Stimulated activated naive CD4-positive, alpha-beta T cell treated with Interleukin-2 at 50 U/mL for 16 hours (primary cell): ENCODE data around the gene ACSM5.
"Not testable (repeated sequence)": the region's sequence is repeated elsewhere in the genome, so short reads cannot be mapped to it uniquely, and the experiment has no call there.

Experiments used
- DNase-seq: peaks from one replicate; lab custom pipeline; 2025; lab: John Stamatoyannopoulos, UW

The ACSM5 gene

GRCh38 chr16:20451364-20451763 is 42.0 kb downstream of the ACSM5 start, which contains the start of gene ACSM2A:
TSS of gene ACSM2A (plus strand) at chr16:20451521. CDS start at chr16:20460115, 8,594 bp downstream.
- DNase-seq: not testable (repeated sequence)

DNA sequence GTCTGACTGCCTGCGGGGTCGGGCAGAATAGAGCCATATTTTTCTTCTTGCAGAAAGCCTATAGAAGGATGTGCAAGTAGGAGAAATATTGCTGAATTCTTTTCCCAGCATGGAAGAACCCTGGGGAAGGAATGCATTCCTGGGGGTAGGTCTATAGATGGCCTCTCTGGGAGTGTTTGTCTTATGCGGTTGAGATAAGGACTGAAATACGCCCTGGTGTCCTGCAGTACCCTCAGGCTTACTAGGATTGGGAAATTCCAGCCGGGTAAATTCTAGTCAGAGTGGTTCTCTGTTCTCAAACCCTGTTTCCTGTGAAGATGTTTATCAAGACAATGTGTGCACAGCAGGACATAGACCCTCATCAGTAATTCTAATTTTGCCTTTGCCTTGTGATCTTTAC is 44.3 kb downstream of the ACSM5 start:
- not testable (repeated sequence) for DNase-seq

GRCh38 chr16:20459227-20459626 is 49.9 kb downstream of the ACSM5 start:
- DNase-seq: not testable (repeated sequence)

DNA sequence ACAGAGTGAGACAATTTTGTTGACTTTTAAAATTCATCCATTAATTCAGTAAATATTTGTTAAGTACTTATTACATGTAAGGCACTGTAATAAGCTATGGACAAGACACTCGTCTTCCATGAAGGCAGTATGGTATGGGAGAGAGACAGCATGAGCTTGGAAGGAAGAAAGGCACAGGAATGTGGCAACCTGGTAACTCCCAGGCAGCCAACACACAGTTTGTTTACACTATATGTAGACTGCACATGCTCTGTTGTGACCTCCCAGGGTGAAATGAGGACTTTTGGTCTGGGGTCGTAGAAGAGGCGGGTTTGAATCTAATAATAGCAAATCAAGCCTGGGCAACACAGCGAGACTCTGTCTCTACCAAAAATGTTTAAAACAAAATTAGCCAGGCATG is 51.0 kb downstream of the ACSM5 start:
- DNase-seq: not testable (repeated sequence)

GRCh38 chr16:20468954-20469353 is 59.6 kb downstream of the ACSM5 start:
- not testable (repeated sequence) for DNase-seq

- DNase-seq: not testable (repeated sequence)
Measured at GRCh38 chr16:20469930-20470329, 60.6 kb downstream of the ACSM5 start.

DNA sequence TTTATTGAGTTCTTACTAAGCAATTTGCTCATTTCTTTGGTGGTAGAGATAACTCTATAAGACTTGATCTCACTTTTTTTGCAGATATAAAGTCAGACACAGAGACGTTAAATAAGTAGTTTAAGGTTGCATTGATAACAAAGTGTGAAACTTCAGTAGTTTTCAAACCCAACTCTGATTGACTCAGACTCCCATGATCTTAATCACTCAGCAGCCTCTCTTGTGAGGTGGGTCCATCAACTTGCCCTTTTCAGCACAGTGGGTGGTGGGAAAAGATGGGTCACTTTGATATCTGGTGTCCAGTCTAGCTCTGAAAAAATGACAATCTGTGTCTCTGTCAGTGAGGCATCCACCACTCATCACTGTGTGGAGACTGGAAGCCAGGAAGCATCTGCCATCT is 61.4 kb downstream of the ACSM5 start:
- DNase-seq: not testable (repeated sequence)

- DNase-seq: not testable (repeated sequence)
Measured at GRCh38 chr16:20477188-20477744, 67.9 kb downstream of the ACSM5 start.

DNA sequence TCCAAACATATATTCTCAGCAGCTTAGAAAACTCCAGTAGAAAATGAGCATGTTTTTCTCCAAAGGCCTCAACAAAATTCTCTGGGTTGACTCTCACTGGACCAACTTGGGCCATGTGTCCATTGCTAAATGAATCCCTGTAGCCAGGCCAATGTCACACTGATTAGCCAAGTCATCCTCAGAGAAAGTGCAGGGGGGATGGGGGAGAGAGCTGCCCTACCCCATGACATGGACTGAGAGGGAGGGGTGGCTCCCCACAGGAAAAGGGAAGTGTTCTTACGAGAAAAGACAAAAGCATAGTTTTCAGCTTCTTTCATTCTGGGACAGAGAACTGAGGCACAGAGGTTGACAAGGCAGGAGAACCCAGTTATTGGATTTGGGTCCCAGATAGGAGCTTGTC is 74.7 kb downstream of the ACSM5 start:
- DNase-seq: not testable (repeated sequence)

DNA sequence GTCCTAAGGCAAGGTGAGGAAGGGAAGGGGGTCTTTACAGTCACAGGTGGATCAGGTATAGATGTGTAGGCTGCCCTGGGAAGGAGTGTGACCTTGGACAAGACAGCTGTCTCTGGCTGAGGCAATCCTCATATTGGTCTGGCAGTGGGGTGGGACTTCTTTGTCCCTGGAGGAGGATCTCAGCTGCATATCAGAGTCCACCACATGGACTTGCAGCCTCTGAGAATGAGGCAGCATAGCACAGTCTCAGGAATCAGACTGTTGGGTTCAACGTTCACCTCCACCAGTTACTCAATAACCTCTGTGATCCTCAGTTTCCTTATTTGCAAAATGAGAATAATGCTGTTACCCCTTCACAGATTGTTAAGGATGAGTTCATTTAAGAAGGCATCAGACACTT is 75.4 kb downstream of the ACSM5 start:
- no peak for DNase-seq

GRCh38 chr16:20485408-20485807 is 76.1 kb downstream of the ACSM5 start:
- no peak for DNase-seq
